ENCODE measurements around the gene CUL1. TPM values are rescaled to one million over a fixed set of nuclear protein-coding genes. Genes with fewer than 3 reads are reported as not detected.

Gene CUL1
- total RNA-seq, 1 experiment from 2014 or later = 53.1 TPM

GRCh38 chr7:148735141-148735540 lies 36.4 kb downstream of the CUL1 start:
- TF ChIP-seq ZNF274 (IDR thresholded peaks at IDR 0.05; ENCODE audit: low read depth, low read length) (no peak), EZH2 (IDR thresholded peaks at IDR 0.05) (no peak), ZBTB33 (IDR thresholded peaks at IDR 0.05; ENCODE audit: extremely low read depth, insufficient replicate concordance, low read length) (no peak), MAX (IDR thresholded peaks at IDR 0.05) (no peak), SRF (IDR thresholded peaks at IDR 0.05; ENCODE audit: low read depth) (no peak), POLR2AphosphoS5 (IDR thresholded peaks at IDR 0.05; ENCODE audit: low read depth, low read length) (no peak), ZFX (IDR thresholded peaks at IDR 0.05) (no peak), TCF7L2 (IDR thresholded peaks at IDR 0.05; ENCODE audit: borderline replicate concordance, extremely low read depth, insufficient read depth, insufficient read length) (no peak), JUND (IDR thresholded peaks at IDR 0.05) (no peak), RAD21 (IDR thresholded peaks at IDR 0.05; ENCODE audit: low read depth) (no peak), CTCF (IDR thresholded peaks at IDR 0.05 in 2 of 3, conservative IDR thresholded peaks at IDR 0.05 in 1 of 3; ENCODE audit: borderline replicate concordance in 1 of 3, insufficient read depth in 1 of 3, low read depth in 2 of 3, low read length in 2 of 3) (no peak), YY1 (IDR thresholded peaks at IDR 0.05; ENCODE audit: extremely low read depth, insufficient replicate concordance, low read depth, low read length) (no peak), FOSL1 (IDR thresholded peaks at IDR 0.05; ENCODE audit: low read depth) (no peak), EZH2phosphoT487 (IDR thresholded peaks at IDR 0.05; ENCODE audit: borderline replicate concordance) (no peak), CBX3 (IDR thresholded peaks at IDR 0.05; ENCODE audit: low read depth) (no peak), SP1 (IDR thresholded peaks at IDR 0.05; ENCODE audit: low read depth) (no peak)
- TF ChIP-seq, protein P1, sequence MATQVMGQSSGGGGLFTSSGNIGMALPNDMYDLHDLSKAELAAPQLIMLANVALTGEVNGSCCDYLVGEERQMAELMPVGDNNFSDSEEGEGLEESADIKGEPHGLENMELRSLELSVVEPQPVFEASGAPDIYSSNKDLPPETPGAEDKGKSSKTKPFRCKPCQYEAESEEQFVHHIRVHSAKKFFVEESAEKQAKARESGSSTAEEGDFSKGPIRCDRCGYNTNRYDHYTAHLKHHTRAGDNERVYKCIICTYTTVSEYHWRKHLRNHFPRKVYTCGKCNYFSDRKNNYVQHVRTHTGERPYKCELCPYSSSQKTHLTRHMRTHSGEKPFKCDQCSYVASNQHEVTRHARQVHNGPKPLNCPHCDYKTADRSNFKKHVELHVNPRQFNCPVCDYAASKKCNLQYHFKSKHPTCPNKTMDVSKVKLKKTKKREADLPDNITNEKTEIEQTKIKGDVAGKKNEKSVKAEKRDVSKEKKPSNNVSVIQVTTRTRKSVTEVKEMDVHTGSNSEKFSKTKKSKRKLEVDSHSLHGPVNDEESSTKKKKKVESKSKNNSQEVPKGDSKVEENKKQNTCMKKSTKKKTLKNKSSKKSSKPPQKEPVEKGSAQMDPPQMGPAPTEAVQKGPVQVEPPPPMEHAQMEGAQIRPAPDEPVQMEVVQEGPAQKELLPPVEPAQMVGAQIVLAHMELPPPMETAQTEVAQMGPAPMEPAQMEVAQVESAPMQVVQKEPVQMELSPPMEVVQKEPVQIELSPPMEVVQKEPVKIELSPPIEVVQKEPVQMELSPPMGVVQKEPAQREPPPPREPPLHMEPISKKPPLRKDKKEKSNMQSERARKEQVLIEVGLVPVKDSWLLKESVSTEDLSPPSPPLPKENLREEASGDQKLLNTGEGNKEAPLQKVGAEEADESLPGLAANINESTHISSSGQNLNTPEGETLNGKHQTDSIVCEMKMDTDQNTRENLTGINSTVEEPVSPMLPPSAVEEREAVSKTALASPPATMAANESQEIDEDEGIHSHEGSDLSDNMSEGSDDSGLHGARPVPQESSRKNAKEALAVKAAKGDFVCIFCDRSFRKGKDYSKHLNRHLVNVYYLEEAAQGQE (IDR thresholded peaks at IDR 0.05; ENCODE audit: low read depth) = no peak
- Histone ChIP-seq H3K27me3 (ENCODE audit: insufficient read depth, low read length) (no peaks in the 10 kb centered on the region), H3K36me3 (ENCODE audit: control insufficient read depth in 1 of 2, insufficient read depth in 2 of 2, low read length in 2 of 2) (peaks cover 0 to 22% of the 10 kb centered on the region in 2 experiments; a peak in 1 of 4 replicates), H3K9ac (ENCODE audit: low read length) (no peak overlapping the region), H3K9me2 (ENCODE audit: insufficient read depth) (no peaks in the 10 kb centered on the region), H3K4me1 (ENCODE audit: control insufficient read depth in 1 of 2, insufficient read depth in 2 of 2, low read length in 2 of 2) (no peaks in the 10 kb centered on the region), H3K4me2 (ENCODE audit: low read length) (no peak overlapping the region), H3K9me3 (ENCODE audit: control insufficient read depth in 1 of 2, insufficient read depth in 1 of 2, low read depth in 1 of 2, low read length in 2 of 2) (no peaks in the 10 kb centered on the region), H3K79me2 (ENCODE audit: insufficient read depth, low read length) (peaks cover 97% of the 10 kb centered on the region), H4K20me1 (ENCODE audit: insufficient read depth) (peaks cover 15% of the 10 kb centered on the region; the same call in 1 of the 2 replicates), H3K4me3 (replicated peaks in 1 of 2; ENCODE audit: low read depth in 1 of 2, low read length in 2 of 2) (no peak overlapping the region), H2AFZ (ENCODE audit: low read depth, low read length, poor library complexity, severe bottlenecking) (no peak overlapping the region), H3K27ac (ENCODE audit: low read depth, low read length) (no peak overlapping the region)
- BruUV-seq (replicated peaks) = no TSS peak
- intact Hi-C loops (cut with micrococcal nuclease) = no loop called here
- DNase-seq (ENCODE audit: low read depth, low spot score) = no peak
- ChIA-PET CTCF (no interaction called here), RAD21 (ENCODE audit: low non-redundant PET in 1 of 2, low total read pairs in 2 of 2, uncharacterized antibody in 2 of 2, unreplicated experiment in 2 of 2) (no interaction called here), POLR2A (no interaction called here)
- ATAC-seq = no peak

Measured in HCT116 (cell line).